K562 (cell line): ENCODE measurements around the gene STX11. TPM values are rescaled to one million over a fixed set of nuclear protein-coding genes. Genes with fewer than 3 reads are reported as not detected.

Experiments used
- CHD4 ChIP-seq: fragments of 200-600 bp; sonication (generic); IDR thresholded peaks from 3 replicates; pipeline ENCODE4 v1.6.1; 2012; ENCODE audit warnings: low read depth, mild to moderate bottlenecking, mixed read lengths, low read length, inconsistent platforms; ENCODE audit not compliant: insufficient read depth, insufficient replicate concordance, poor library complexity, severe bottlenecking
- FOXA3 ChIP-seq, 2 experiments: fragments of 450-650 bp in 1 of 2; sonication (generic) in 1 of 2; formaldehyde crosslinking; IDR thresholded peaks in 1 of 2; conservative IDR thresholded peaks in 1 of 2; 2 replicates each; pipeline versions ENCODE4 v1.4.0 to v1.8.0; 2020 to 2022; ENCODE audit warnings: mild to moderate bottlenecking in 2 of 2, missing genetic modification reagents in 1 of 2
- KDM5B ChIP-seq: fragments of 200-600 bp; sonication (generic); IDR thresholded peaks from 2 replicates; pipeline ENCODE4 v1.6.1; 2012; ENCODE audit warnings: low read depth, mild to moderate bottlenecking, moderate library complexity, low read length, control low read depth, inconsistent platforms; ENCODE audit not compliant: insufficient replicate concordance
- MAFK ChIP-seq: IDR thresholded peaks from 2 replicates; pipeline ENCODE4 v1.6.1; 2011; ENCODE audit warnings: low read length, improper control_type of control experiment
- RAD51 ChIP-seq: fragments of 450-650 bp; IDR thresholded peaks from 2 replicates; pipeline ENCODE4 v1.7.1; 2016; ENCODE audit warnings: low read depth, mild to moderate bottlenecking, borderline replicate concordance
- RHOXF2B ChIP-seq: fragments of 250-450 bp; sonication (Bioruptor Pico); conservative IDR thresholded peaks from 2 replicates; pipeline ENCODE4 v1.5.1; 2021
- SPI1 ChIP-seq: IDR thresholded peaks from 2 replicates; pipeline ENCODE4 v1.6.1; 2011; ENCODE audit warnings: low read depth, low read length, control low read depth, borderline replicate concordance
- TFAP4 ChIP-seq: sonication (generic); formaldehyde crosslinking; IDR thresholded peaks from 2 replicates; pipeline ENCODE4 v1.8.0; 2022; ENCODE audit warnings: missing genetic modification reagents, mild to moderate bottlenecking, moderate library complexity, borderline replicate concordance
- TSHZ1 ChIP-seq: fragments of 250-450 bp; sonication (Bioruptor Pico); IDR thresholded peaks from 2 replicates; pipeline ENCODE4 v1.4.0; 2020; ENCODE audit warnings: mild to moderate bottlenecking, moderate library complexity
- ZBED1 ChIP-seq: IDR thresholded peaks from 2 replicates; pipeline ENCODE4 v1.6.1; 2014
- ZBTB1 ChIP-seq: sonication (generic); formaldehyde crosslinking; IDR thresholded peaks from 2 replicates; pipeline ENCODE4 v1.8.1; 2023; ENCODE audit warnings: missing genetic modification reagents, low read depth, mild to moderate bottlenecking, borderline replicate concordance
- ZBTB17 ChIP-seq: fragments of 450-650 bp; formaldehyde crosslinking; IDR thresholded peaks from 2 replicates; pipeline ENCODE4 v1.4.0; 2020; ENCODE audit warnings: mild to moderate bottlenecking
- ZNF395 ChIP-seq: fragments of 200-800 bp; sonication (Bioruptor generic); IDR thresholded peaks from 2 replicates; pipeline ENCODE4 v1.6.1; 2017; ENCODE audit warnings: missing genetic modification characterization, missing compliant biosample characterization
- ZNF507 ChIP-seq: conservative IDR thresholded peaks from 2 replicates; pipeline ENCODE4 v1.6.1; 2017; ENCODE audit warnings: missing genetic modification characterization, missing compliant biosample characterization
- ZNF512 ChIP-seq: IDR thresholded peaks from 2 replicates; pipeline ENCODE4 v1.6.1; 2016; ENCODE audit warnings: missing genetic modification characterization, missing compliant biosample characterization
- ZNF740 ChIP-seq, 3 experiments: fragments of 200-800 bp in 1 of 3; sonication (Bioruptor generic) in 1 of 3; sonication (generic) in 1 of 3; formaldehyde crosslinking in 1 of 3; IDR thresholded peaks; 2 replicates each; pipeline versions ENCODE4 v1.6.1 to v1.8.0; 2016 to 2022; ENCODE audit warnings: mild to moderate bottlenecking in 2 of 3, missing compliant biosample characterization in 2 of 3, missing genetic modification characterization in 2 of 3, missing genetic modification reagents in 1 of 3
- ZNF764 ChIP-seq: fragments of 250-450 bp; sonication (Bioruptor Pico); IDR thresholded peaks from 2 replicates; pipeline ENCODE4 v1.4.0; 2020; ENCODE audit warnings: low read depth, mild to moderate bottlenecking, moderate library complexity
- polyA plus RNA-seq, 8 experiments: library from polyadenylated mRNA; depleted of rRNA in 4 of 8; stranded (reverse) in 5 of 8; unstranded in 3 of 8; fragments of >200 nt; fragmentation: Nextera tagmentation in 2 of 8; fragmentation: Illumina TruSeq in 1 of 8; extraction: Ambion mirVana in 2 of 8; extraction: Trizol in 1 of 8; gene quantifications; 2 replicates each; pipeline versions ENCODE4 v1.2.1 to v1.2.3, GENCODE V29; 2011 to 2014; ENCODE audit warnings: inconsistent platforms in 1 of 8, missing spikeins in 1 of 8
- total RNA-seq, 7 experiments: library from RNA; depleted of rRNA in 6 of 7; stranded (reverse); fragments of >200 nt in 6 of 7; fragmentation: Illumina TruSeq in 2 of 7; extraction: Trizol in 2 of 7; gene quantifications; 2 replicates each; pipeline versions ENCODE4 v1.2.1 to v1.2.3, GENCODE V29; 2011 to 2021; ENCODE audit warnings: low replicate concordance in 1 of 7

Gene STX11
- total and polyA plus RNA-seq, 9 of the 15 experiments (the other 6 are each of a cell fraction or from before 2014, with no cell fraction given): 0.06 to 0.73 (median 0.40) TPM

GRCh38 chr6:144216668-144217218, 66.4 kb downstream of the STX11 start (continued):
- TF ChIP-seq KDM5B (no peak), ZNF764 (CRISPR knock-in tag) (peak; percentile 84), ZNF512 (tag) (peak; percentile 67), ZBED1 (0 out of 2 replicates have a peak, but pooled peaks have one; percentile 41), TFAP4 (CRISPR knock-in tag) (peak; percentile 68; the same call in 1 of the 2 replicates), ZNF395 (CRISPR knock-in tag) (no peak), FOXA3 (CRISPR knock-in tag; conservative IDR thresholded peaks at IDR 0.05 in 1 of 2, IDR thresholded peaks at IDR 0.05 in 1 of 2) (no peak), ZNF740 (CRISPR knock-in tag; IDR thresholded peaks at IDR 0.05) (no peak), ZNF740 (tag; IDR thresholded peaks at IDR 0.05) (no peak), ZNF507 (tag) (no peak), MAFK (no peak), CHD4 (no peak), ZBTB17 (CRISPR knock-in tag) (no peak), TSHZ1 (CRISPR knock-in tag) (no peak), RAD51 (no peak), RHOXF2B (no peak), ZBTB1 (CRISPR knock-in tag) (no peak), SPI1 (peak; percentile 55; the same call in 1 of the 2 replicates)
